GM21619 (cell line): ENCODE results near the gene MYH16.
"Not testable (repeated sequence)": the region's sequence is repeated elsewhere in the genome, so short reads cannot be mapped to it uniquely, and the experiment has no call there.

Experiments
- ATAC-seq: cut with Tn5 transposase; IDR thresholded peaks from one replicate; pipeline ENCODE4 v1.9.1; 2021; ENCODE audit not compliant: unreplicated experiment

The MYH16 gene

DNA sequence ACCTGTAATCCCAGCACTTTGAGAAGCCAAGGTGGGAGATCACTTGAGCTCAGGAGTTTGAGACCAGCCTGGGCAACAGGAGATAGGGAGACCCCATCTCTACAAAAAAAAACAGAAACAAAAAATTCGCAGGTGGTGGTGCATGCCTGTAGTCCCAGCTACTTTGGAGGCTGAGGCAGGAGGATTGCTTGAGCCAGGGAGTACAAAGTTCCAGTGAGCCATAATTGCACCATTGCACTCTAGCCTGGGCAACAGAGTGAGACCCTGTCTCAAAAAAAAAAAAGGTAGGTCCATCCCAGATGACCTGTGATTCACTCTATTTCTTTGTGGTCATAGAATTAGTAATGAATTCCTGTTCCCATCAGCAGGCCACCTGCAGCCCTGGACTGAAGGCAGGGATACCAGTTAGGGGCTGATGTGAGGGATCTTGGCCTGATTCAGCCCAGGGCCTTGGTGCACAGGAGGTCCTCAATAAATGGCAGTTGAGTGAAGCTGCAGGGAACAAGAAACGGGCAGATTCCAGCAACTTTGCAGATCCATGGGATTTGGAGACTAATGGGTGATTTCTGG lies at the start of gene MYH16:
TSS of gene MYH16 (plus strand) at position 364 of the 570 bp plus-strand sequence.
- ATAC-seq, result no peak

DNA sequence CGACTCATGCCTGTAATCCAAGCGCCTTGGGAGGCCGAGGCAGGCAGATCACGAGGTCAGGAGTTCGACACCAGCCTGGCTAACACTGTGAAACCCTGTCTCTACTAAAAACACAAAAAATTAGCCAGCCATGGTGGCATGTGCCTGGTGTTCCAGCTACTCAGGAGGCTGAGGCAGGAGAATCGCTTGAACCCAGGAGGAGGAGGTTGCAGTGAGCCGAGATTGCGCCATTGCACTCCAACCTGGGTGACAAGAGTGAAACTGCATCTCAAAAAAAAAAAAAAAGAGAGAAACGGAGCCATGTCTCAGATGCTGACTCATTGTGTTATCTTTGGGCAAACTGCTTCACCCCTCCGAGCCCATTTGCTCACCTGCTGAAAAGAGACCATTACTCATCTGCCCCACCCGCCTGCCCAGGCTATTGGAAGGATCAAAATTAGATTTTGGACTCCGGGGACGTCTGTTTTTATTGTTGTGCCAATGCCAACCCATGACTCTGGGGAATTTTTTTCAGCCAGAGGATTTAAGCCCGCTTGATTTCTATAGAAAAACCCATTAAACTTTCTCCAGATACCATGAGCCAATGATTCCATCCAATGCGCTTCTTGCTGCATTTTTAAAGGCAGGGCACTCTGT lies 48.3 kb upstream of the MYH16 start:
- ATAC-seq, result not testable (repeated sequence)

GRCh38 chr7:99224899-99225265 lies 47.8 kb upstream of the MYH16 start:
- ATAC-seq, result no peak

DNA sequence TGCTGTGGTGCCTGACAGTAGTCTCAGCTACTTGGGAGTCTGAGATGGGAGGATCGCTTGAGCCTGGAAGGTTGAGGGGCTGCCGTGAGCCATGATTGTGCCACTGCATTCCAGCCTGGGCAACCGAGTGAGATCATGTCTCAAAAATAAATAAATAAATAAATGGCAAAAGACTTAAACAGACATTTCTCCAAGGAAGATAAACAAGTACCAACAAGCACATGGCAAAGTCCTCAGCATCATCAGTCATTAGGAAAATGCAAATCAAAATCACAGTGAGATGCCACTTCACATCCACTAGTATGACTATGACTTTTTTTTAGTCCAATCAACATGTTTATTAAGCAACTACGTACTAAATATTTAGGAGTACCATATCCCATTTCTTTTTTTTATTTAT lies 43.4 kb upstream of the MYH16 start:
- ATAC-seq, result no peak

- ATAC-seq, result no peak
These were observed 40.4 kb upstream of the MYH16 start for GRCh38 chr7:99232082-99232770.

- not testable (repeated sequence) for ATAC-seq
These were observed 39.7 kb upstream of the MYH16 start for GRCh38 chr7:99232955-99233354.

- ATAC-seq, result no peak
These were observed 38.5 kb upstream of the MYH16 start for GRCh38 chr7:99234185-99234584.

GRCh38 chr7:99235925-99236324 lies 36.7 kb upstream of the MYH16 start:
- ATAC-seq, result no peak

DNA sequence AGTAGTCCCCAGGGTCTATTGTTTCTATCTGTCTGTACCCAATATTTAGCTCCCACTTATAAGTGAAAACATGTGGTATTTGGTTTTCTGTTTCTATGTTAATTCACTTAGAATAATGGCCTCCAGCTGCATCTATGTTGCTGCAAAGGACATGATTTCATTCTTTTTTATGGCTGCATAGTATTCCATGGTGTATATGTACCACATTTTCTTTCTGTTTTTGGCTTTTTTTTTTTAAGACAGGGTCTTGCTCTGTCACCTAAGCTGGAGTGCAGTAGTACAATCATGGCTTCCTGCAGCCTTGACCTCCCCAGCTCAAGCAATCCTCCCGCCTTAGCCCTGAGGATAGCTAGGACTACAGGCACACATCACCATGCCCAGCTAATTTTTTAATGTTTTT lies 34.8 kb upstream of the MYH16 start:
- not testable (repeated sequence) for ATAC-seq

GRCh38 chr7:99238558-99239341 lies 33.9 kb upstream of the MYH16 start:
- no peak for ATAC-seq

GRCh38 chr7:99242682-99243081 lies 30.0 kb upstream of the MYH16 start:
- ATAC-seq, result no peak

- no peak for ATAC-seq
These were observed 28.8 kb upstream of the MYH16 start for GRCh38 chr7:99243751-99244337.

DNA sequence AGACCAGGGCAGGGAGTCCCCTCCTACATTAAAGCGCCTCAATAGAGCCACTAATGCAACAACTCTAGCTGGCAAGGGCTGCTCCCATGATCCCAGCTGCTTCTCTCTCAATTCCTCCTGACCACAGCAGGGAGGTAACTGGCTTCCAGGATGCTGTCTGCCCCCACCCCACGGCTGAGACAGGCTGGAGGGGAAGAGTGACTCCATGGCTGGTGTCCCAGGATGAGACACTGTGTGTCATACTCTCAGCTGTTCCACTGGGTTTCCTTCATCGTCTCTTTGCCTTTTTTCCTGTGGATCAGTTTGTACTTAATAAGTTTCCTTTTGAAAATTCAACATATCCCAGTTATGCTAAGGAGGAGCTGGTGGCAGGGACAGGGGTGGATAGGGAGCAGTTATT lies 27.7 kb upstream of the MYH16 start:
- no peak for ATAC-seq

DNA sequence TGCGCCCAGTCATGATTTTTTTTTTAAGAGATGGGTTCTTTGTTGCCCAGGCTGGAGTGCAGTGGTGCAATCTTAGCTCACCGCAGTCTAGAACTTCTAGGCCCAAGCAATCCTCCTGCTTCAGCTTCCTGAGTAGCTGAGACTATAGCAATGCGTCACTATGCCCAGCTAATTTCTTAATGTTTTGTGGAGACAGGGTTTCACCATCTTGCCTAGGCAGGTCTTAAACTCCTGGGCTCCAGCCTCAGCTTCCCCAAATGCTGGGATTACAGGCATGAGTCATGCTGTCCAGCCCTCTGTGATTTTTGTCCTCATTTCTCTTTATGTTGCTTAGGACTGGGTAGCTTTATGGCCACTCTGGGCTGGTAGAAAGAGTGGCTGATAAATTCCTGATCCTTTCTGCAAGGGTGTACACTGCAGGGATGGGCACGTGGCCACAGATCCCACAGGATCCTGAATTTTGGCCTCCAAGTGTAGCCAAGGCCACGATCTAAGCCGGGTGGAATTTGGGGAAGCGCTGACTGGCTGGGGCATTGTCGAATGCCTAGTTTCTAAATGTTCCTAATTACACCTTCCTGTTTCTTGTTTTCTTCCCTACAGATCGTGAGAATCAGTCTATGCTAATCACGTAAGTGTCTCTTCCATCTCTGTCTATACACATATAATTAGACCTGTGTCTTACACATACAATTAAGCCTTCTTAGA lies 24.1 kb upstream of the MYH16 start:
- no peak for ATAC-seq

- ATAC-seq, result no peak
These were observed 22.6 kb upstream of the MYH16 start for GRCh38 chr7:99249985-99250575.

DNA sequence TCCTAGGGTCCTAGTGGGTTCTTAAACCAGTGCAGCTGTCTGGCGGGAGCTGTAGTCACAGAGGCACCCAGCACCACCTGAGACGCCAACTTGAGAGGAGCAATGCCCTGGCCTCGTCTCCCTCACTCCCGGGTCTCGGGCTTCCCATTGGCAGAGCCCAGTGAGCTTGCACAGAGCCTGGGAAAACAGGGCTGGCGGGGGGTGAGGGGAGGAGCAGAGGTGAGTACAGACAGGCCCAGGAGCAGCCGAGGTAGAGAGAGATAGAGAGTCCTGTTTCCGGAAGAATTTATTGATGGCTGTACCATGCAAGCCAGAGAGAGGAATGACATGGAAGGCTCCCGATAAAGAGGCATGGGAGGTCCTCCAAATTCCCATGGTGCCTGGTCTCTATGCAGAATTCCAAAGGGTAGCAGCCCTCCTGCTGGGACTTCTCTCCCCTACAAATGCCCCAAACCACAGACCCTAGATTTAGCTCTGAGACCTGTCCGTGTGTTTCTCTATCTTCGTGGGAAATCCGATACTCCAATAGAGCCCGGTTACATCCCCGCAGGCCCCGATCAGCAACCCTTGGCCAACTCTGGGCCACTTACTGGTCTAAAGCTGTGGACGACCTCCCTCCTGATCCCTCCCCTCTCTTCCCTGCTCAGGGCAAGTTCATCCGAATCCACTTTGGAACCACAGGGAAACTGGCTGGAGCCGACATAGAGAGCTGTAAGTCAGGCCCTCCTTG lies 20.3 kb upstream of the MYH16 start:
- ATAC-seq, result no peak

GRCh38 chr7:99253369-99253768 lies 19.3 kb upstream of the MYH16 start:
- ATAC-seq, result no peak

DNA sequence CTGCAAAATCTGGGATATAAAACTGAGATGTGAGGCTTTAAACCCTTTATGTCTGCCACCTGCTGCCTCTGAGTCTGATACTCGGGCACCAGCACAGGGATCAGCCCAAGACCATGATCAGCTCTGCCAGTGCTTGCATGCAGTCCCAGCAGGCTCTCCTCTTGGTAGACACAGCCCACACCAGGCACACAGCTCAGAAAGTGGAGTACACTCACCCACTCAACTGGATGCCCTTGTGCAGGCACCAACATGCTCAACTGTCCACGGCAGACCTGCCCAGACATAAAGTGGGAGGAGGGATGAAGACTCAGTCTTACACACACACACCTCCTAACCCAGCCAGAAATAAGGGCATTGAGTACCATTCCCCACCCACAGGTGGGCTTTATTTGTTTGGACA lies 18.2 kb upstream of the MYH16 start:
- ATAC-seq, result no peak

GRCh38 chr7:99255463-99255862 lies 17.2 kb upstream of the MYH16 start:
- ATAC-seq, result no peak

- ATAC-seq, result no peak
These were observed 15.6 kb upstream of the MYH16 start for GRCh38 chr7:99257065-99257464.
